HG03280 (cell line): ENCODE measurements around the gene UVSSA.

ENCODE experiments used
- ATAC-seq: cut with Tn5 transposase; IDR thresholded peaks from one replicate; pipeline ENCODE4 v1.9.1; 2021; ENCODE audit warnings: mild to moderate bottlenecking, moderate library complexity; ENCODE audit not compliant: unreplicated experiment

Gene UVSSA

DNA sequence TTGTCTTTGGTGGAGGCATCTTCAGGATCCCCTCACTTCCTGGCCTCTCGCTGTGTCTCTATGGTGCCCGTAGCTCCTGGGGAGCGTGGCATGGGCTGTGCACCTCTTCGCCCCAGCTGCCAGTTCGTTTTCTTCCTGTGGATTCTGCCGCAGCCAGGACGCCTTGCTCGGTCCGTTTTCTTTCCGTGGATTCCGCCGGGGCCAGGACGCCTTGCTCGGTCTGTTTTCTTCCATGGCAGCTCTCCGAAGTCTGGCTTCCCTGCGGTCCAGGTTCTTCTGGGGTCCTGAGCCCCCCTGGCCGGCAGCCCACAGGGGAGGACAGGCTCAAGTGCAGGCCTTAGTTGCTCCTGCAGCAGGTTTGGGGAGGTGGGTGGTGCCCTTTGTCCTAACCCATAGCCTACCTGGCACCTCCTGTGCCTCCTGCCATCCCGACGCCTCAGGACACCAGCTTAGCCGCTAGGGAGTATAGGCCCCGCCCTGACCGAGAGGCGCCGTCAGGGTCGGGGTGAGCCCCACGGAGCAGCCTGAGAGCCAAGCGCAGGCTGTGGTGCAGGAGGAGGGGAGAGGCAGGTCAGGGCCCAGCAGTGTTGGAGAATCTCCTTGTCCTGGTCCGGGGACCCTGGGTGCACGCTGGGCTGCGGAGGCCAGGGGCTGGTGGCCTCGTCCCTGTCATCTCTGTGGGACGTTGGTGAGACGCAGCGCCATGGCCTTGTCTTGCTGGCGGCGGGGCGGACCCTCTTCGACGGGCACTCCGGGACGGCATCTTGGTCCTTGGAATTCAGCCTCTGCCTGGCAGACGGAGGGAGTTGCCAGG is 27.1 kb downstream of the UVSSA start:
- no peak for ATAC-seq

DNA sequence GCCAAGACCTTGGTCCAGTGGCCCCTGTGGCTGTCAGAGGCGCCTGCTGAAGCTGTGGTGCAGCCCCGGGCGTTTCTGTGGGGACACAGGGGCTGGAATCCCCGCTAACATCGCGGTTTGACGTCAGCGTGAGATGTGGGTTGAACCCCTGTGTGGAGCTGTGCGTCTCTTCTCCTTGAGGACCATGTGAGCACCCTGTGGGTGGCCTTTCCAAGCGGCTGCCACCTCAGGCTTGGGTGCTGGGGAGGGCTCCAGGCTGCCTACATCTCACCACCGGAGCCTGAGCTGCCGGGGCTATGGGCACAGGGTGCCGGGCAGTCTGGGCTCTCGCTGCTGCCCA is 27.7 kb downstream of the UVSSA start:
- no peak for ATAC-seq

DNA sequence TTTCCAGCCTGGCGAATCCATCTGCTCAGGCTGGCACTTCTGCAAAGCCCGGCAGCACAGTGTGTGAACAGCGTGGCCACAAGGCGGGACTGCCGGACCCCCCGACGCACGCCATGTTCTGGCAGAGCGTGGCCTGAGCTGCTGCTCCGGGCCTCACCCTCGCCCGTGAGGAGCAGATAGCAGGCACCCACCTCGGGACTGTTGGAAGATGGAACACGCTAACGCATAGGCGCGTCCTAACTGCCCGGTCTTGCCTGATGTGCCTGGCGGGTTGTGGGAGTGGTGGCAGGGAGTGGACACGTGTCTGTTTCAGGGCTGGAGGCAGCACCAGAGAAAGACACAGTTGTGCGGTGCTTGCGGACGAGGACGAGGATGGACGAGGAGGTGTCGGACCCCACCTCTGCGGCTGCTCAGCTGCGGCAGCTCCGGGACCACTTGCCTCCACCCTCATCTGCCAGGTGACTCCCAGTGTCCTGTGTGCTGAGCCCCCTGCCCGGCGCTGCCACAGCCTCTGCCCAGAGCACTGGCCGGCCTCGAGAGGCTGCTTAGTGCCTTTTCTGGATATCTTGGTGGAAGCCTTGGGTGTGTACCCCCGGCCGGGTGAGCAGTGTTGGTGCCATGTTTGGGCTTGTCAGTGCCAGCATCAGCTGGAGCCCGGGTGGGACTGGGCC is 28.2 kb downstream of the UVSSA start:
- no peak for ATAC-seq

GRCh38 chr4:1375761-1376322 is 28.8 kb downstream of the UVSSA start:
- ATAC-seq, result no peak

DNA sequence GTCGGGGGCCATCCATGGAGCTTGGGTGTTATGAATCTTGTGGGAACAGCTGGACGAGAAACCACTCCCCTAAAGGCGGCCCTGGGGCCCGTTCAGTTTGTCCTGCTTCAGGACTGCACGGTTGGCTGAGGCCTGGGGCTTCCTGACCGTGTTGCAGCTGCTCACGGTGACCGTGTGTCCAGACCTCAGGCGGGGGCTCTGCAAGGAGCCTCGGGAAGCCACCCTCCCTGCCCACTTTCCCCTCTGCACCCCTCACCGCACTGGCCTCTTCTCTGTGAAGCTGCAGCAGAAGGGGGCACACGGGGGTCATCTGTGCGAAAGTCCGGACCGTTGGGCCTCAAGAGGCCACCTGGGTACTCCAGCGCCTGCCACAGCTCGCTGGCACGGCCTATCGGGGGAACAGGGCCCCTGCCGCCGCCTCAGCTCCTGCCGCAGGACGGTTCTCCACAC is 29.4 kb downstream of the UVSSA start:
- no peak for ATAC-seq

DNA sequence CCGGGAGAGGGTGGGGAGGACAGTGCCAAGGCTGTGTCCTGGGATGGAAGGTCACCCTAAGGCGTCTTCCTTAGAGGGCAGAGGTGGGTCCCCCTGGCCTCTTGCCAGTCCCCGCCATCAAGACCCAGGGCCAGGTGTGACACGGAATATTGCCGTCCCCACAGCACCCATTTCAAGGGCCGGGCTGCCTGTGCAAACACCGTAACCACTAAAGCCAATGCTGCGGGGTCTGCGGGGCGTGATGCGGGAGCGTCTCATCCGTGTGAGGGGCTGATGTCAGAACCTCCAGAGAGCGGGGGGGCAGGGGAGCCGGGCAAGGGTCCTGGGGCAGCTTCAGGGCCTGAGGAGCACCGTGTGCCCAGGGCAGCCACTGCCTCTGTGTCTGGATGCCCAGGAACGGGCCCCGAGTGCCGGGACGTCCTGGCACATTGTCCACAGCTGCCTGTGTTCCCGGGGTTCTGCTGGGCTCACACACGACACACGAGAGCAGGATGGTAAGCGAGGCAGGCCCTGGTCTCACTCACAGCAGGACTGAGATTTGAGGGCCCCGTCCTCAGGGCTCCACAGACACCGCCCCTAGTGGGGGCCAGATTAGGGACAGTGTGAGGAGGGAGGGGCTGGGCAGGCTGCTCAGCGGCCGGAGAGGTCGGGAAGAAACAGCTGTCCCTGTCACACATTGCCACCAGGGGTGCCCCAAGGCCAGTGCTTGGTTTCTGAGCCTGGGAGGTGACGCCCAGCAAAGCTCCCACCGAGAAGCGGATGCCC is 30.0 kb downstream of the UVSSA start:
- ATAC-seq, result no peak

GRCh38 chr4:1377606-1378261 is 30.7 kb downstream of the UVSSA start:
- no peak for ATAC-seq

DNA sequence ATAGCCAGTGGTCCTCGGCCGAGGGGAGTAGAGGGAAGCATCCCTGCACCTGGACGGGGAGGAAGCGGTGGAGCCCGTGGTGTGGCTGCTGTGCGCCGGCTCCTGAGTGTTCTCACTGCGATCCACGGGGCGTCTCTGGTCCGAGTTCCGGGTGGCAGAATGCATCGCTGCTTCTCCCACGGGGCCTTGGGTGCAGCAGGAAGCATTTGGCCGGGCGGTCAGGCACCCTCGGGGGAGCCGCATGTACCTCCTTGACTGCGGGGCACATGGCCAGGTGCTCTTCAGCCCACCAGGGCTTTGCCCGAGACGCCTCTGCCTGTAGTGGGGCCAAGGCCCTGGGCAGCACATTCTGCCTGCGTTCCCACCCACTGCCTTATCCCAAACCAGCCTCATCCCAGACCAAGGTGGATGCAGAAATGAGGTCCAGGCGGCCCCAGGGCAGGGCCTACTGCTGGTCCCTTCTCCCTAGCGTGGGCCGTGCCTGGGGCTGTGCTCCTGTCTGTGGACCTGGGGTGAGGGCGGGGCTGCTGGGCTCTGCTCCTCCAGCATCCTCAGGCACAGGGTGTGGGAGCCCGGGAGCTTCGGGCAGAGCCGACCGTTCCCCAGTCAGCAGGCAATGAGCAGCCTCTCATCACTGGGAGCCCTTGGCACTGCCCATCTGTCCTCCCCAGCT is 31.7 kb downstream of the UVSSA start:
- ATAC-seq, result no peak

DNA sequence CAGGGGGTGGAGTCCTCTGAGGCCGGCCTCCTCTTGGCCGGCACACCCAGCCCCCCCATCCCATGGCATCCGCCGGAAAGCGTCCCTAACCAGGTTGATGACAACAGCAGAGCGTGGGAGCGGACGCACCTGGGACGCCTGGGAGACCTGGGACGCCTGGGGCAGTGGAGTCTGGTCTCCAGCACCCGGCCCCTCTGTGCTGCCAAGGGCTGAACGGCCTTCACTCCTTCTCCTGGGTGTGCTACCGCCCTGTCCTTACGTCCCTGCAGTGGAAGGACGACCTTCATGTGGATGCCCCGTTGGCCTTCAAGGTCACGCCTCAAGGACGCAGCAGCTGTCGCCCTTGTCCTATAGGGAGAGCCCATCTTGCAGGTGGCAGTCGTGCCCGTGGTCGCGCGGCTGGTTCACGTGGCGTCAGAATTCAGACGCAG is 32.4 kb downstream of the UVSSA start:
- no peak for ATAC-seq

- ATAC-seq, result no peak
These were observed 32.9 kb downstream of the UVSSA start for GRCh38 chr4:1379801-1380331.

DNA sequence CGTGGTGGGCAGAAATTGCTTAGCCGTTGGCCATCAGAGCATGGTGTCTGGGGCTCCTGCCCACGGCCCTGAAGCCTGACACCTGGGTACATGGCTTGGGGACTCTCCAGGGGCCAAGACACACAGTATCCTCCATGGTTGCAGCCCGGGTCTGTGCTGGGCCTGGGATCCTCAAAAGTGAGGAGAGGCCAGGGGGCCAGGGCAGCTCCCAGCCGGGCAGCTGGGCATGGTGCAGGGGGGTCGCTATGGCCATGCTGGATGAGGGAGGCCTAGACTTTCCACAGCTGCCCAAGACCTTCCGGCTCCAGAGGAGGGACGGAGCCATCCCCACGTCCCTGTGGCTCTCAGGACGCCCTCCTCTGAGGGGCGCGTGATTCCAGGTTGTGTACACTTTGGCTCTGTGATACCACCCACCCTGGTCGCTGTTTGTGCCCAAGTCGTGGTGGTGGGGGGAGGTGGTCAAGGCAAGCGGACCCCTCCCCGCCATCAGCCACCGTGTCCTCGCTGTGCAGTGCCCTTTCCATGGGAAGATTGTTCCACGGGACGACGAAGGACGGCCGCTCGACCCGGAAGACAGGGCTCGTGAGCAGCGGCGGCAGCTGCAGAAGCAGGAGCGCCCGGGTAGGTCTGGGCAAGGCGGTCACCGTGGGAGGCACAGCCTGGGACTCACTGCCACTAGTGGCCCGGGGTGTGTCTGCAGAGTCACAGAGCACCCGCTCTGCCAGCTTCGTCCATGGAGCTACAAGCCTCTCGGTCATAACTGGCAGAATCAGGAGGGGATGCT is 33.6 kb downstream of the UVSSA start:
- no peak for ATAC-seq

DNA sequence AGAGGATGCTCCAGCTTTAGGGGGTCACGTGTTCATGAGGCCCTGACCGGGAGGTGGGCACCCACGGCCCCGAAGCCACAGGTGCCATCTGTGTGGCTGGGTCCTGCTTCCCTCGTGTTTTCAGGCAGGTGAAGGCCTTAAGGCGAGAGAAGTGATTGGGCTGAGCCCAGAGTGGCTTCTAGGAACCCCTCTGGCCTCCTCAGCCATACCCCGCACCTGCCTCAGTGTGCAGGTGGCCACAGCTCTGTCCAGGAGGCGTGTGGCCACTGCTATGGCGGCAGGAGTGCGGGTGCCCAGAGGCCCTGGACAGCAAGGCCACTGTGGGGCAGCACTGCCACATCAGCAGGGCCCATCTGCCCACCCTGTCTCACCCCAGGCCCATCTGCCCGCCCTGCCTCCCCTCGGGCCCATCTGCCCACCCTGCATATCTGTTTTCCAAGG is 34.2 kb downstream of the UVSSA start:
- ATAC-seq, result no peak

- no peak for ATAC-seq
These were observed 35.0 kb downstream of the UVSSA start for GRCh38 chr4:1381944-1382541.

DNA sequence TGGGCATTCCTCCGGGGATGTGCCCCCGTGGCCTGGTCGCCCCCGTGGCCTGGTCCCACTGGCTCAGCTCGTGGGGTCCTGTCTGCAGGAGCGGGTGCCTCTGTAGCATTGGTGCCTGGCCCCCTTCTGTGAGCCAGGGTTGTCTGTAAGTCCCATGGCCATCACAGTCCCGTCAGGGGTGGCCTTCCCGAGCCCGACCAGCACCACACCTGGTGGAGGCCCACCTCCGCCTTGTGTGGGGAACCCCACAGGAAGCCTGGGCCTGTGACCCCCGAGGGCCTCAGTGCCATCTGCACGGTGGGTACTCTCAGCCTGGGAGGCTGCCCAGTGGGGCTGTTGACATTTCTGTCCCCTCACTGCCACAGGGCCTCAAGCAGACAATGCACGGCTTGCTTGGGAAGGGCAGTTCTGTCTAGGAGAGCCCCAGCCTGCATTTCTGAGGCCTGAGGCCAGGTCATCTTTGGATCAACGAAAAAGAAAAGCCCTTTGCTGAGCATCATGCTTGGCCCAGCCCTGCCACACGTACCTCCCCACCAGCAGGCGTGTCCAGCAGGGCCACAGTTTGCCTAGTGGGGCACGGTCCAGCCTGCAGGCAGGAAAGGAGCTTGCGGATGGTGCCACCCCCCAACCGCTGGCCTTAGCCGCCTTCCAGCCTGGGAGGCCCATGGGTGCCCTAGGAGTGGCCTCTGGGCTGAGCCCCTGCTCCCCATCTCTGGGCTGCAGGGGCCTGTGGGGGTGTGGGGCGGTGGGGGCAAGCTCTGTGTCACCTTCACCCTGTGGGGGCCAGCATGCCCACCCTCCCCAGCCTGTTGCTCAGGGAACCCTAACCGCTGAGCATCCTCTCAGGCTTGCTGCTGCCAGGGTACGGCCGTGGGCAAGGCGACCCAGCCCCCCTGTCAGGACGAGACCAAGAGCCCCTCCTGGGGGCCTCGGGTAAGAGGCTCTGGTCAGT is 36.0 kb downstream of the UVSSA start:
- ATAC-seq, result no peak

DNA sequence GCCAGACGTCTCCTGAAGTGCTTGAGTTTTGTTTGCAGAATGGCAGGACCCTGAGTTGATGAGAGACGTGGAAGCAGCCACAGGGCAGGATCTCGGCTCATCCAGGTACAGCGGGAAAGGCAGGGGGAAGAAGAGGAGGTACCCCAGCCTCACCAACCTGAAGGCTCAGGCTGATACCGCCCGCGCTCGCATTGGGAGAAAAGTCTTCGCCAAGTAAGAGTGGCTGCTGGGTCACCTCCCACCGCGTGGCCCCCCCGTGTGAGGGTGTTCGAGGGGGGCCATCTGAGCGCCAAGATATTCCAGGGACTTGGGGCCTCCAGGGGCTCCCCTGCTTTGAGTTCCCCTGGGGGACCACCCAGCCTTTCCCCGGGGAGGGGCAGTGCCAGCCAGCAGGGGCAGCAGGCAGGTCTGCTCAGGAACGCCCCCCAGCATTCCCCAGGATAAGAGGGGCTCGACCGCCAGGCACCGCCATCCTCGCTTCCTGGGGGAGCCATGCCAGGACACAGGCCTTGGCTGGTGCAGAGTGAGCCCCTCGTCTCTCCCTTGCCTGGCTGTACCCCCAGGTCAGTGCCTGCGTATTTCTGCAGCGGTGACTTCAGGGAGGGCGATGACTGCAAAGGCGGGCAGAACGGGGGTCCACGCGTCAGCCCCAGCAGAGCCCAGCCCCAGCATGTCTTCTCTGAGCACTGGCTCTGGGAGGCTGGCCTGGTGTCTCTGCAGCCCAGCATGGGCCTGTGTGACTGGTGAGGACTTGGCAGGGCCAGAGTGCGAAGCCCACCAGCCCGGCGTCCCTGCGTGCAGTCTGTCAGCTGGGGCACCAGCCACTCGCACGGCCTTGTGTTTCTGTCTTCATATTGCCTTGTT is 37.0 kb downstream of the UVSSA start:
- no peak for ATAC-seq

GRCh38 chr4:1384675-1385372 is 37.8 kb downstream of the UVSSA start:
- no peak for ATAC-seq
